GM19099 (cell line): ENCODE results near the gene ZC3H18.

ENCODE experiments used
- POLR2A ChIP-seq: IDR thresholded peaks from 3 replicates; pipeline ENCODE4 v1.6.1; 2011; ENCODE audit warnings: low read depth; ENCODE audit not compliant: insufficient read length; ENCODE audit errors: extremely low read depth

Gene ZC3H18

DNA sequence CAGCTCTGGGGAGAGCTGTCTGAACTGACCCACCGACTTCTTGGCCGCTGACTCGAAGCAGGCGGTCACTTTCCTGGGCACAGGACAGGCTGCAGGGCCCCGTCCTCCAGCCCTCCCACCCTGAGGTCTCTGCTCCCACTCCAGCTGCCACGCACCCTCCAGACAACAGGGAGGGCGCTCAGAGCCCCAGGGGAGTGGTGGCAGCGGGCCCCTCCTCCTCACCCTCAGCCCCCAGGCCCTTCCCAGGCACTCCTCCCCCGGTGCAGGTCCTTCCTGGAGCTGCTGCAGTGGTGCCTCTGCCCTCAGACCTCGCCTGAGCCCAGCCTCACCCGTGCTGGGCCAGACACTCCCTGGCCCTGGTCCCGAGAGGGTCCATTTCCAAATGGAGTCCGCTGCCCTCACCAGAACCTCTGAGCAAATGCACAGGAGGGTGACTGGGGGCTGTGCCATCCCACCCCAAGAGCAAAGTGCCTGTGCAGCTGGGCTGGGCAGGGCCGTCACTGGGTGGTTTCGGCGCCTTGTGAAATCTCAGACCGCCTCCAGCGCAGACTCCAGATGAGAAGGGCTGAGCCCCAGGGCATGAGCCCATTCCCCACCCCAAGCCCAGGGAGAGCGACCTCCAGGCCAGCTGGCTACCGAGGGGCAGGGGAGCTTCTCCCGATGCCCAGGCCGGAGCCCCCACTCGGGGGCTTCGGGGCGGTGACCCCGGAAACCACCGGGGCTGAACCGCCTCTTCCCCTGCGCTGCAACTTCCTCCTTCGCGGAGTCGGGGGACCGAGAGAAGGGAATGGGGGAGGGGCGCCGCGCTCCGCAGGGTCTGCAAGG is 79.9 kb downstream of the ZC3H18 start:
- no peak for TF ChIP-seq POLR2A

DNA sequence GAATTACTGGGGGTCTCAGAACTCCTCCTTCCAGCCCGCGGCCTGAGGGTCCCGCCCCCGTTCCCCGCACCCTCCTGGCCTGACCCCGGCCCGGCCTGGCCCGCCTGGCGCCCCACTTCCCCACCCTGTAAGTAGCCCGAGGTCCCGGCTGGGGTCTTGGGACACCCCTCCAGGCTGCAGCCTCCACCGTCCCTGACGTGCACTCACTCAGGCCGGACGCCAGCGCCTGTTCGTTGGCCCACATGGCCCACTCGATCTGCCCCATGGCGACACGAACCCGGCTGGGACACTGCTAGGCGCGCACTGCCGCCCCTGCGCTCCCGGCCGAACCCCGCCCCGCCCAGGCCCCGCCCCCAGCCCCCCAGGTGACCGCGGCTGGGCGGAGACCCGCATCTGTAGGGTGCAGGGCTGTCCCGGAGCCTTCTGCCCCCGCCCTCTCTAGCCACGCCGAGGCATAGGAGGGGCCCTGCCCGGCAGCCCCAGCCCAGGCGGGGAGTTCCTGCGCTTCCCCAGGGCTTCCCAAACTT is 80.6 kb downstream of the ZC3H18 start, which contains the start of gene CYBA:
Gene CYBA, minus strand, starts transcription at position 305 of the 527 bp plus-strand sequence. Its CDS starts 40 bp downstream, at position 265.
- peak; percentile 92 for TF ChIP-seq POLR2A

- TF ChIP-seq POLR2A: peak; percentile 66
These were observed 81.2 kb downstream of the ZC3H18 start for GRCh38 chr16:88651276-88651988.

DNA sequence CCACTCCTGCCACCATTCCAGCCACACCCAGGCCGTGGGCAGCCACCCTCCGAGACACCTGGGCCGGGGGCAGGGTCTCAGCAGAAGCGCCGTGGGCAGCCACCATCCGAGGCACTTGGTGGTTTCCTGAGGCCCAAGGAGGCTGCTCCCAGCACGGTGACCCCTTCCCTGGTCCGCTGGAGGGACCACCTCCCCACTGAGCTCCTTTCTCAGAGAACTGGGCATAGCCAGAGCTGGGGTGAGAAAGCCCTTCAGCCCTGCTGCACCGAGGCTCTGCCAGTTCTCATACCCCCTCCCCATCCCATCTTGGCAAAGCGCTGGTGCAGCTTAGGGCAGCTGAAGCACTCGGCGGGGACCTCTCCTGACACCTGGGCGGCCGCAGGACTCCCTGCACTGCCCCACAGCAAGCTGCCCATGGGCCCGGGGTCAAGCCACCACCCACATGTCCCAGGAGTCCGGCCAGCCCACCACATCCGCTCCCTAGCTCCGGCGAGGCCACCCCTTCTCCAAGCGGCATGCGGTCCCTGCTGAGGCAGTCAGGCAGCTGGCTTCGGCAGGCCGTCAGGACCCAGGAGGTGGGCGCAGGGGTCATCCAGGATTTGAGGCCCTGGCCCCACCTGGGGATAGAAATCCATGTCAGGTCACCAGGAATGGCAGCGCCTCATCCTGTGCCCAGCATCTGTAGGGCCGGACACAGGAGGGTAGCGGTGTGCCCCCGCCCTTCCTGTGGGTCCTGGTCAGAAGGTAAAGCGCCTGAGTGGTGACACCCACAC is 82.0 kb downstream of the ZC3H18 start:
- TF ChIP-seq POLR2A: no peak

DNA sequence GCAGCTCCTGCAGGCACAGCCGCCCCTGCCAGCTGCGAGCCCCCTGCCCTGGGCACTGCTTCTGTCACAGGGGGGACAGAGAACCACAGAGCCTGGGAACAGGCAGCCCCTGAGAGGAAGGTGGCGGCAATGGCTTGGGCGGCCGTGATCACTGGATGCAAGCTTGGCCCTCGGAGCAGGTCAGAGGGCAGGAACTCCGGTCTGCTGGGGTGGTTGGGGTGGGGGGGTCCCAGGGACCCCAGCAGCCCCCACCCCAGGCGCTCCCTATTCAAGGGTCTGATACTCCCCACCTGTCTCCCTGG is 82.5 kb downstream of the ZC3H18 start:
- no peak for TF ChIP-seq POLR2A

DNA sequence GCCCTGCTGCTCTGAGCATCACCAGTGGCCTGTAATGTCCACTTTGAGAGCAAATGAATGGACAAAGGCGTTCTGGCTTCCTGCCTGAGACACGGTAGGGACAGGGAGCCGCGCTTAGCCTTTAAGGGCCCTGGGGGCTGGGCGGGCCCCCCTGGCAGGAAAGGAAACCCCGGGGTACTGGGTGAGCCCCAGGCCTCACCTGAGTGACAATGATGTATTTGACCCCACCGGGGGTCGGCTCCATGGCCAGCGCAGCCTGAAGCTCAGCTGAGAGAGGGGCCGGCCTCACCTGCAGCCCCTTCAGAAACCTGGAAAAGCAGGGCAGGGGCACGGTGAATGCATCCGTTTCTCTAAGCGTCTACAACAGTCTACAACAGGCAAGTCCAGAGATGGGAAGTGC is 82.9 kb downstream of the ZC3H18 start:
- no peak for TF ChIP-seq POLR2A

- TF ChIP-seq POLR2A: no peak
These were observed 83.6 kb downstream of the ZC3H18 start for GRCh38 chr16:88653596-88654362.

DNA sequence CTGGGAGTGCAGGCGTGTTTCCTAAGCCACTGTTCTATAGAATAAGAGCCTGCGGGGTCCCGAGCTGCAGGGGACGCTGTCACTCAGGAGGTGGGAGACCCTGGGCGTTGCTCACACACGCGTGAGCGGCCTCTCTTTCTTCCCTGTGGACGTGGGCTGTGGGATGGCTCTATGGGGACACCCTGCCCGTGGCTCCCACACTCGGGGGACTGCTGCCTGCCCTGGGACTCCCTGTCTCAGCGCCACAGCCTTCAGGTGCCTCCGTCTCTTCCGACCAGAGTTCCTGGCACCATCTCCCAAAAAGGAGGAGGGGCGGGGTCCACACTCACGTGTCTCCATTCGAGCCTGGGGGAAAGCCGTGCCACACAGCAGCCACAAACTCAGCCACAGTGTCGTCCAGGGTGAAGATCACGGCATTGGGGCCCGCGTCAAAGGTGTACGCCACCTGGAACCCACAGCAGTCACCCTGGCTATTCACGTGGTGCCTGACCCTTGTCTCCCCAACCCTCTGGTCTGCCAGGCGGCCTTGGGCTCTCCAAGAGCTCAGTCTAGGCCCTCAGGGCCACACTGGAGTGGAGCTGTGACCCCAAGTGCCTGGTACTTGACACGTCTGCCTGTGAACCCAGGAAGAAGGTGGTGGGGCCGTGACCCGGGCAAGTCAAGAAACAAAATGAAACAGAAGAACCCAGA is 84.3 kb downstream of the ZC3H18 start:
- TF ChIP-seq POLR2A: no peak

GRCh38 chr16:88655053-88655732 is 85.0 kb downstream of the ZC3H18 start:
- TF ChIP-seq POLR2A: no peak

GRCh38 chr16:88655733-88656281 is 85.6 kb downstream of the ZC3H18 start:
- TF ChIP-seq POLR2A: no peak

DNA sequence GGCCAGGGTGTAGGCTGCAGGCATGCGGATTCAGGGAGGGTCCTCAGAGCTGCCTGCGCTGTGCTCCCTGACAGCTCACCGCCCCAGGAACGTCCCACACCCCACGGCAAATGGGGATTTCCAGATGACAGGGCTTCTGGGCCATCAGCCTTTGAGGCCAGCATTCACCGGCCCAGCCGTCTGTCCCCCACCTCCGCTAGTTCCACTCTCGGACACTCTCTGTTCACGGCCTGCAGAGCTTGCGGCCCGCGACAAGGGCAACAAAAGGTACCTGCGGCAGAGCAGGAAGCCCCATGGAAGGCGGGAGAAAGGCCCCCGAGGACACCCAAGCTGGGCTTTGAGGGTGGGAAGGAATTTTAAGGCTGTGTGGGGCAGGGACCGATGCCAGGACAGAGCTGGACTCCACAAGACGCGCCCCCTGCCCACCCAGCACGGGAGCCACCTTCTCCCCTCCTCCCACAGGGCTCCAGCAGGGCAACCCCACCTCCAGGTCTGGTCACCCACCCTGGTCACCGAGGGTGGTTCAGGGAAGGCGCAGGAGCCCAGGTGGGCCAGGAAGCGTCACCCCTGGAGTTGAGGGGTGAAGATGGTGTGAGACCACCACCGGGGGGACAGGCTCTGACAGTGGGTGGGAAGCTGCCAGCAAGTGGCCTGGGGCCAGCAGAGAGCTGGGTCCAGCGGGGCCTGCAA is 86.2 kb downstream of the ZC3H18 start:
- no peak for TF ChIP-seq POLR2A

GRCh38 chr16:88657371-88657770 is 87.2 kb downstream of the ZC3H18 start:
- no peak for TF ChIP-seq POLR2A

DNA sequence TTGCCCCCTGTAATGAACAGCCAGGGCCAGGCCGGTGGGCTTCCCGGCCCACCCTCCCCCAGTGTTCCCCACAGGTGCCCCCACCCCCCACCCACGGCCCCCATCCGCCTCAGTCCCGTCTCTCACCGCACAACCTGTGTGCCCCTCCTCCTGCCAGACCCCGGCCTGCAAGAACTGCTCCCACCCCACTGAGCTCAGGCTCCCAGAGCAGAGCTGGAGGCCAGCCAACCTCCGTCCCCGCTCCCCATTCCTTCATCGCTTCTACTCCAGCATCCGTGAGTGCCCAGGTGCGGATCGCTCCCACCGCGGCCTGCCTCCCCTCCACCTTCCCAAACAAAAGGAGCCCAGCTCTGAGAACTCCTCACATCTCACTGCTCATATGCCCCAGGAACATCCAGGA is 88.5 kb downstream of the ZC3H18 start:
- TF ChIP-seq POLR2A: no peak
